Measurements from ENCODE around the gene CEMIP.

- TF ChIP-seq ZBTB20 (tag by site-specific recombination; IDR thresholded peaks at IDR 0.05) (no peak), CTCF (tag by site-specific recombination; IDR thresholded peaks at IDR 0.05) (no peak), ZNF701 (tag by site-specific recombination; IDR thresholded peaks at IDR 0.05) (no peak), ZNF704 (tag by site-specific recombination; IDR thresholded peaks at IDR 0.05) (no peak), ZNF768 (tag by site-specific recombination; IDR thresholded peaks at IDR 0.05) (no peak), ZNF571 (tag by site-specific recombination; IDR thresholded peaks at IDR 0.05) (no peak), ZNF18 (tag by site-specific recombination; IDR thresholded peaks at IDR 0.05) (no peak), ZNF221 (tag by site-specific recombination; IDR thresholded peaks at IDR 0.05; ENCODE audit: borderline replicate concordance) (no peak), MZF1 (tag by site-specific recombination; IDR thresholded peaks at IDR 0.05; ENCODE audit: borderline replicate concordance) (no peak)
Measured at GRCh38 chr15:80931721-80932512, 152.7 kb downstream of the CEMIP start.

Data from HEK293 (cell line).